NCI-H510A treated with DMSO at 0.1 percent for 48 hours (cell line): Measurements from ENCODE around the gene TSSK6.

Experiments used
- DNase-seq: peaks from one replicate; lab custom pipeline; 2025; lab: John Stamatoyannopoulos, UW

TSSK6 gene

GRCh38 chr19:19530889-19531288 is 15.5 kb upstream of the TSSK6 start:
- DNase-seq = no peak

GRCh38 chr19:19530423-19530804 is 15.1 kb upstream of the TSSK6 start:
- no peak for DNase-seq

- DNase-seq = no peak
Measured at GRCh38 chr19:19529783-19530422, 14.6 kb upstream of the TSSK6 start.

- no peak for DNase-seq
Measured at GRCh38 chr19:19528721-19529490, 13.6 kb upstream of the TSSK6 start, which contains the start of gene YJEFN3. YJEFN3 (plus strand) TSS chr19:19528911; CDS start chr19:19528933, 22 bp downstream.

- DNase-seq = no peak
Measured at GRCh38 chr19:19527674-19528625, 12.6 kb upstream of the TSSK6 start.

- DNase-seq = no peak
Measured at GRCh38 chr19:19527371-19527656, 12.0 kb upstream of the TSSK6 start.

GRCh38 chr19:19526581-19527370 is 11.4 kb upstream of the TSSK6 start:
- no peak for DNase-seq

- DNase-seq = no peak
Measured at GRCh38 chr19:19525611-19526380, 10.4 kb upstream of the TSSK6 start.

GRCh38 chr19:19524053-19524452 is 8.7 kb upstream of the TSSK6 start:
- DNase-seq = no peak

- no peak for DNase-seq
Measured at GRCh38 chr19:19523177-19523576, 7.8 kb upstream of the TSSK6 start.

GRCh38 chr19:19520989-19521388 is 5.6 kb upstream of the TSSK6 start:
- no peak for DNase-seq

GRCh38 chr19:19517235-19517619 is 1.9 kb upstream of the TSSK6 start:
- DNase-seq = no peak

- DNase-seq = peak; percentile 86
Measured at GRCh38 chr19:19515642-19516519, 533 bp upstream of the TSSK6 start, which contains the start of gene NDUFA13. NDUFA13 (plus strand) TSS chr19:19516225; CDS start chr19:19516239, 14 bp downstream.

GRCh38 chr19:19514215-19514657 is 1.1 kb downstream of the TSSK6 start:
- no peak for DNase-seq

- DNase-seq = no peak
Measured at GRCh38 chr19:19513682-19514081, 1.7 kb downstream of the TSSK6 start.

- DNase-seq = no peak
Measured at GRCh38 chr19:19510432-19510831, 4.9 kb downstream of the TSSK6 start.

GRCh38 chr19:19508217-19508616 is 7.1 kb downstream of the TSSK6 start:
- no peak for DNase-seq

- DNase-seq = no peak
Measured at GRCh38 chr19:19507354-19507753, 8.0 kb downstream of the TSSK6 start.

- DNase-seq = no peak
Measured at GRCh38 chr19:19506592-19506991, 8.8 kb downstream of the TSSK6 start.
